Omental fat pad (tissue), 4 donors: ENCODE measurements around the gene DCAF7. TPM values are rescaled to one million over a fixed set of nuclear protein-coding genes. Genes with fewer than 3 reads are reported as not detected.

Experiments
- ATAC-seq: fragments of 150-250 bp; one replicate; pipeline ENCODE4 v1.9.1; 2016; ENCODE audit warnings: mild to moderate bottlenecking, moderate library complexity; ENCODE audit not compliant: low FRiP score
- DNase-seq: peaks from one replicate; pipeline ENCODE4 v3.0.0-alpha.2; 2019; ENCODE audit warnings: low spot score
- CTCF ChIP-seq, 3 donors: fragments of 450-650 bp; IDR thresholded peaks; one replicate each; pipeline ENCODE4 v1.5.1; 2016 to 2017; ENCODE audit warnings: antibody characterized with exemption in 3 of 3, mild to moderate bottlenecking in 3 of 3, moderate library complexity in 2 of 3
- total RNA-seq, 4 donors: library from RNA; depleted of rRNA; stranded (reverse); fragments of >200 nt; gene quantifications; one replicate each; pipeline ENCODE4 v1.1.0, GENCODE V29; 2016

Gene DCAF7
- total RNA-seq = 10 to 100 TPM; 18.8 to 29.3 (median 27.3) TPM

GRCh38 chr17:63549946-63550816 is at the start of gene DCAF7:
Gene DCAF7 (plus strand): TSS chr17:63550477. CDS start chr17:63550678, 201 bp downstream.
- ATAC-seq = peak; percentile 99
- DNase-seq = peak; percentile 98
- no peak for TF ChIP-seq CTCF (IDR thresholded peaks at IDR 0.05)

GRCh38 chr17:63500543-63501390 is 49.5 kb upstream of the DCAF7 start:
- DNase-seq = no peak
- no peak for TF ChIP-seq CTCF (IDR thresholded peaks at IDR 0.05)
- no peak for ATAC-seq

GRCh38 chr17:63503341-63503705 is 47.0 kb upstream of the DCAF7 start:
- TF ChIP-seq CTCF (IDR thresholded peaks at IDR 0.05) = no peak
- DNase-seq (no peak), ATAC-seq (no peak)

GRCh38 chr17:63504261-63504660 is 46.0 kb upstream of the DCAF7 start:
- no peak for TF ChIP-seq CTCF (IDR thresholded peaks at IDR 0.05)
- ATAC-seq (no peak), DNase-seq (no peak)

GRCh38 chr17:63505341-63505740 is 44.9 kb upstream of the DCAF7 start:
- DNase-seq (no peak), ATAC-seq (no peak)
- TF ChIP-seq CTCF (IDR thresholded peaks at IDR 0.05) = no peak

GRCh38 chr17:63506627-63507026 is 43.6 kb upstream of the DCAF7 start:
- DNase-seq = no peak
- no peak for TF ChIP-seq CTCF (IDR thresholded peaks at IDR 0.05)

More at GRCh38 chr17:63506627-63507026, 43.6 kb upstream of the DCAF7 start:
- ATAC-seq = no peak
